BE2C (cell line): ENCODE data around the gene YDJC.
"Not testable (repeated sequence)": the region's sequence is repeated elsewhere in the genome, so short reads cannot be mapped to it uniquely, and the experiment has no call there.

ENCODE experiments used
- DNase-seq: peaks from one replicate; pipeline ENCODE4 v3.0.0-alpha.2; 2020
- H3K27me3 ChIP-seq: fragments of 250-450 bp; sonication (Bioruptor Pico); 2 replicates; pipeline ENCODE4 v1.5.1; 2020; ENCODE audit warnings: mild to moderate bottlenecking
- H3K36me3 ChIP-seq: fragments of 250-450 bp; sonication (Bioruptor Pico); 2 replicates; pipeline ENCODE4 v1.5.1; 2020; ENCODE audit warnings: mild to moderate bottlenecking
- H3K4me1 ChIP-seq: fragments of 250-450 bp; sonication (Bioruptor Pico); 2 replicates; pipeline ENCODE4 v1.5.1; 2020
- H3K4me3 ChIP-seq: 2 replicates; pipeline ENCODE4 v1.5.1; 2011; ENCODE audit warnings: low read depth, low read length
- H3K9me3 ChIP-seq: fragments of 250-450 bp; sonication (Bioruptor Pico); 2 replicates; pipeline ENCODE4 v1.5.1; 2020
- TF ChIP-seq, protein P1 (sequence below): IDR thresholded peaks from 2 replicates; pipeline ENCODE4 v1.5.1; 2012; ENCODE audit warnings: mild to moderate bottlenecking, low read depth, low read length

The YDJC gene

DNA sequence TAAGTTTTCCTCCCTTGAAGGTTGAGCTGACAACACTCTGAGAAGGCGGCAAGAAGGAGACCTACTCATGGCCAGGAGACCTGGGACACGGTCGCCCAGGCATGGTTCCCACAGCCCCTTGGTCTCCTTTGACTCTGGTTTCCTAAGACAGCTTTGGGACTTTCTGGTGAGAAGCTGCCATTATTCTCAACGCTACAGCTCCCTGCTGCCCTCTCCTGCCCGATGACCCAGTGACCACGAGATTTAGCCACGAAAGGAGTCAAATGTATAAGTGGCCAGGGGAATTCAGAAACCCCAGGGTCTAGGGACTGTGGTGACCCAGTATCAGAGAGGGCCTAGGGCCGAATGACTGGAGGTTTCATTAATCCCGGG lies 11.6 kb upstream of the YDJC start:
- H3K9me3 ChIP-seq = no peaks in the 10 kb centered on the region
- H3K4me3 ChIP-seq = peak overlapping the region; percentile 75
- H3K36me3 ChIP-seq = peaks cover 8% of the 10 kb centered on the region; the same call in 1 of the 2 replicates
- H3K4me1 ChIP-seq = no peaks in the 10 kb centered on the region
- no peaks in the 10 kb centered on the region for H3K27me3 ChIP-seq
- TF ChIP-seq, protein P1, sequence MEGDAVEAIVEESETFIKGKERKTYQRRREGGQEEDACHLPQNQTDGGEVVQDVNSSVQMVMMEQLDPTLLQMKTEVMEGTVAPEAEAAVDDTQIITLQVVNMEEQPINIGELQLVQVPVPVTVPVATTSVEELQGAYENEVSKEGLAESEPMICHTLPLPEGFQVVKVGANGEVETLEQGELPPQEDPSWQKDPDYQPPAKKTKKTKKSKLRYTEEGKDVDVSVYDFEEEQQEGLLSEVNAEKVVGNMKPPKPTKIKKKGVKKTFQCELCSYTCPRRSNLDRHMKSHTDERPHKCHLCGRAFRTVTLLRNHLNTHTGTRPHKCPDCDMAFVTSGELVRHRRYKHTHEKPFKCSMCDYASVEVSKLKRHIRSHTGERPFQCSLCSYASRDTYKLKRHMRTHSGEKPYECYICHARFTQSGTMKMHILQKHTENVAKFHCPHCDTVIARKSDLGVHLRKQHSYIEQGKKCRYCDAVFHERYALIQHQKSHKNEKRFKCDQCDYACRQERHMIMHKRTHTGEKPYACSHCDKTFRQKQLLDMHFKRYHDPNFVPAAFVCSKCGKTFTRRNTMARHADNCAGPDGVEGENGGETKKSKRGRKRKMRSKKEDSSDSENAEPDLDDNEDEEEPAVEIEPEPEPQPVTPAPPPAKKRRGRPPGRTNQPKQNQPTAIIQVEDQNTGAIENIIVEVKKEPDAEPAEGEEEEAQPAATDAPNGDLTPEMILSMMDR = peak; percentile 53
- peak; percentile 44 for DNase-seq

DNA sequence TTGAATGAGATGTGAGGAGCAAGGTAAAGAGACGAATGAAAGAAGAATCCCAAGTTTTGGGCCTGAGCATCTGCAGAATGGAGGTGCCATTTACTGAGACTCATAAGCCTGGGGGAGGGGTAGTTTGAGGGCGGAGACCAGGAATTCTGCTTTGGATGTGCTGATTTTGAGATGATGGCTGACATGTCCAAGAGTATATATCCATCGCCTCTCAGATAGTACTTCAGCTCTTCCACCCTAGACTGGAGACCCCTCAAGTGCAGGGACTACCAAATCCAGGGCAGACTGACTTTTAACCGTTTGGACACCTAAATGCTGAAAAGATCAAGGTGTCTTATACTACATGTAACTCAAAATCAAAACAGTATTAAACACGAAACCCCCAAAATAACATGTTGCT lies 11.0 kb upstream of the YDJC start:
- Histone ChIP-seq H3K4me1 (no peaks in the 10 kb centered on the region), H3K27me3 (no peaks in the 10 kb centered on the region), H3K9me3 (no peaks in the 10 kb centered on the region), H3K4me3 (no peak overlapping the region), H3K36me3 (peaks cover 8% of the 10 kb centered on the region; the same call in 1 of the 2 replicates)
- DNase-seq = no peak
- TF ChIP-seq, protein P1 = no peak

DNA sequence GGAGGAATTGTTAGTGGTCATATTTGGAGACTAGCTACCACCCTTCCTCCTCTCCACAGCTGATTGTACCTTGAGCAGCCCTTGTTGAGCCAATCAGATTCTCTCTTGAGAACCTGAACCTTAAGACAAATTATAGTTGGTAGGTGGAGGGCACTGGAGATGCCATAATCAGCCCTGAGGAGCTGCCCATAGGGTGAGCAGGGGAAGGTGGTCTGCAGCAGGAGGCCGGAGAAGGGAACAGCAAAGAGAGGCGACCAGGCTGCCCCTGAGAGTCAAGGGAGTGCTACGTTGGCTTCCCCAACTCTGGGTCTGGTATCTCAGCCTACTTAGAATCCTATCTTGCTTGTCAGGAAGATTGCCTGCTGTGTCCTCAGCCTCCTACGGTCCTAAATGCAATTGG lies 9.5 kb upstream of the YDJC start:
- Histone ChIP-seq H3K36me3 (peaks cover 8% of the 10 kb centered on the region; the same call in 1 of the 2 replicates), H3K27me3 (no peaks in the 10 kb centered on the region), H3K9me3 (no peaks in the 10 kb centered on the region), H3K4me1 (no peaks in the 10 kb centered on the region), H3K4me3 (no peak overlapping the region)
- TF ChIP-seq, protein P1 = no peak
- no peak for DNase-seq

DNA sequence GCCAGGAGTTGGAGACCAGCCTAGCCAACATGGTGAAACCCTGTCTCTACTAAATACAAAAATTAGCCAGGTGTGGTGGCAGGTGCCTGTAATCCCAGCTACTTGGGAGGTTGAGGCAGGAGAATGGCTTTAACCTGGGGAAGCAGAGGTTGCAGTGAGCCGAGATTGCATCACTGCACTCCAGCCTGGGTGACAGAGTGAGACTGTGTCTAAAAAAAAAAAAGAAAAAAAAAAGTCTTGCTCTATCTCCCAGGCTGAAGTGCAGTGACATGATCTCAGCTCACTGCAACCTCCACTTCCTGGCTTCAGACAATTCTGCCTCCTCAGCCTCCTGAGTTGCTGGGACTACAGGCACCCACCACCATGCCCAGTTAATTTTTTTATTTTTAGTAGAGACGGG lies 7.6 kb upstream of the YDJC start:
- H3K4me1 ChIP-seq, H3K4me3 ChIP-seq, H3K27me3 ChIP-seq, H3K9me3 ChIP-seq, H3K36me3 ChIP-seq, DNase-seq: not testable (repeated sequence)

DNA sequence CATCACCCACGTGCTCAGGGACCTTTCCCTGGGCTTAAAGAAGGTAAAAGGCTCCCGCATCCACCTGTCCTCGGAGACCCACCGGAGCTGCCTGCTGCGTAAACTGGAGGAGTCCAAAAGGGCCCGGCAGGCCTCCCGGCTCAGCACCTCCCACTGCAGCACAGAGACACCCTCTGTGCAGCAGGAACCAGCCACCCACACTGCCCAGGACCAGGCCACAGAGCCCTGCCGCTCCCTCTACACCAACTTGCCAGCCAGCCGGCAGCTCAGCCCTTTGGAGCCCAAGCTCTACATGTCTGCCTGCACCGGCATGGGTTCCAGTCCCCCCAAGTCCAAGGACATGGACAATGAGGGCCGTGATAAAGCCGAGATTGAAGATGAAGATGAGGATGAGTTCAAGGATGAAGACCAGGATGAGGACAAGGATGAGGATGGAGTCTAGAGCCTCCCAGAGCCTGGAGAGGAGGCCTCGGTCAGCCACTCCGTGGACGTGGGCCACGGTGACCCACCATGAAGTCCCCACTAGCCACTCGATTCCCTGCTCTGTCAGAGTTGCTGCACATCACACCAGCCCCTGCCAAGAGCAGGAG lies 6.9 kb upstream of the YDJC start:
- DNase-seq = no peak
- Histone ChIP-seq H3K36me3 (no peaks in the 10 kb centered on the region), H3K4me3 (no peak overlapping the region), H3K4me1 (peaks cover 3% of the 10 kb centered on the region), H3K27me3 (no peaks in the 10 kb centered on the region), H3K9me3 (no peaks in the 10 kb centered on the region)
- TF ChIP-seq, protein P1 = no peak

DNA sequence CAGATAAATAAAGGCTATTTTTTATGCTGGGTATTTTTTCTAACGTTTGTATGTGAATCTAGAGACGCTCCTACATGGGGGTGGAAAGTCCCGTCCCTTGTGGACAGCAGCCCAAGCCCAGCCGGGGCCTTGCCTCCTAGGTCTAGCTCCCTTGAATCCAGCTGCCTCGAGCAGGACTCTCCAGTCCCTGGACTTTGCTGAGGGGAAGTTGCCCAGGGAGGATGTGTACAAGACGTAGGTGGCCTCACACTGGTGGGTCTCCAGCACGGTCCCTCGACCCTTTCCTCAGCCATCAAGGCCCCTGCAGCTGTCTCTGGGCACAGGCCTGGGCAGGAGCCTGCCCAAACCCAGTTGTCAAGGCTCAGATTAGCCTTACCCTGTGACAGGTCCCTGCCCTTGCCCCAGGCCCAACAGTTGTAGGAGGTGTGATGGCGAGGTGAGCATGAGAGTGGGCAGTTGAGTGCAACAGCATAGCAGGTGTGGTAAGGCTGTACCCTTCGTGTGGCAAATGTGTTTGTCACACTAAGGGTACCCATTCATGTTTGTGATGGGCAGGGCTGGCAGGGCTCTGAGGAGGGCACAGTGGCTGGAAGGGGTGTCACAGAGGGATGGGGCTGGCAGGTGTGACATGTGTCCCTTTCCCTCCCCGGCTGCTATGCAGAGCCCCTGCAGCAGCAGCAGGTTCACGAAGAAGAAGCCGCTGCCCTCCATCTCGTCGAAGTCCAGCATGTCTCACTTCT lies 6.1 kb upstream of the YDJC start:
- TF ChIP-seq, protein P1 = no peak
- Histone ChIP-seq H3K4me1 (peaks cover 3% of the 10 kb centered on the region), H3K36me3 (no peaks in the 10 kb centered on the region), H3K27me3 (no peaks in the 10 kb centered on the region), H3K9me3 (no peaks in the 10 kb centered on the region), H3K4me3 (no peak overlapping the region)
- no peak for DNase-seq
